HG02973 (cell line): ENCODE measurements around the gene HOXC9.

Experiments
- ATAC-seq: cut with Tn5 transposase; IDR thresholded peaks from one replicate; pipeline ENCODE4 v1.9.1; 2021; ENCODE audit warnings: moderate library complexity; ENCODE audit not compliant: unreplicated experiment

The HOXC9 gene

GRCh38 chr12:53986686-53987483 is 13.1 kb upstream of the HOXC9 start:
- no peak for ATAC-seq

- no peak for ATAC-seq
Observed at GRCh38 chr12:53987787-53988230, 12.2 kb upstream of the HOXC9 start.

- no peak for ATAC-seq
Observed at GRCh38 chr12:53988541-53989226, 11.3 kb upstream of the HOXC9 start.

- no peak for ATAC-seq
Observed at GRCh38 chr12:53989227-53990113, 10.5 kb upstream of the HOXC9 start.

GRCh38 chr12:53990311-53991076 is 9.5 kb upstream of the HOXC9 start:
- ATAC-seq: no peak

- ATAC-seq: no peak
Observed at GRCh38 chr12:53991077-53991460, 8.9 kb upstream of the HOXC9 start.

- no peak for ATAC-seq
Observed at GRCh38 chr12:53992377-53992889, 7.5 kb upstream of the HOXC9 start.

- no peak for ATAC-seq
Observed at GRCh38 chr12:53993162-53994008, 6.6 kb upstream of the HOXC9 start.

GRCh38 chr12:53994009-53994263 is 6.0 kb upstream of the HOXC9 start:
- ATAC-seq: no peak

- ATAC-seq: no peak
Observed at GRCh38 chr12:53994264-53995001, 5.5 kb upstream of the HOXC9 start.

- no peak for ATAC-seq
Observed at GRCh38 chr12:53995002-53995377, 5.0 kb upstream of the HOXC9 start.

GRCh38 chr12:53995378-53996239 is 4.4 kb upstream of the HOXC9 start:
- no peak for ATAC-seq

- no peak for ATAC-seq
Observed at GRCh38 chr12:53996240-53997203, 3.4 kb upstream of the HOXC9 start.

- ATAC-seq: no peak
Observed at GRCh38 chr12:53997204-53998109, 2.5 kb upstream of the HOXC9 start.

GRCh38 chr12:53998110-53998899 is 1.7 kb upstream of the HOXC9 start:
- no peak for ATAC-seq
